NCI-H128 (cell line): Measurements from ENCODE around the gene EPS8.
"Not testable (repeated sequence)": the region's sequence is repeated elsewhere in the genome, so short reads cannot be mapped to it uniquely, and the experiment has no call there.

Experiments used
- DNase-seq: peaks from one replicate; lab custom pipeline; 2025; ENCODE audit not compliant: unreplicated experiment; lab: John Stamatoyannopoulos, UW

Gene EPS8

DNA sequence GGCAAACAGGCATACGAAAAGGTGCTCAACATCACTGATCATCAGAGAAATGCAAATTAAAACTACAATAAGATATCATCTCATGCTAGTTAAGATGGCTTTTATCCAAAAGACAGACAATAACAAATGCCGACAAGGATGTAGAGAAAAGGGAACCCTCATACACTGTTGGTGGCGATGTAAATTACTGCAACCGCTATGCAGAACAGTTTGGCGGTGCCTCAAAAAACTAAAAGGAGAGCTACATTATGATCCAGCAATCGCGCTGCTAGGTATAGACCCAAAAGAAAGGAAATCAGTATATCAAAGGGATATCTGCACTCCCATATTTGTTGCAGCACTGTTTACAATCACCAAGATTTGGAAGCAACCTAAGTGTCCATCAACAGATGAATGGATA lies 27.0 kb downstream of the EPS8 start:
- DNase-seq: not testable (repeated sequence)

GRCh38 chr12:15757553-15758255 lies 31.5 kb downstream of the EPS8 start:
- no peak for DNase-seq

- no peak for DNase-seq
Observed at GRCh38 chr12:15756822-15757221, 32.4 kb downstream of the EPS8 start.

GRCh38 chr12:15754233-15754632 lies 35.0 kb downstream of the EPS8 start:
- no peak for DNase-seq

- DNase-seq: no peak
Observed at GRCh38 chr12:15752785-15753184, 36.4 kb downstream of the EPS8 start.

- no peak for DNase-seq
Observed at GRCh38 chr12:15751741-15752140, 37.4 kb downstream of the EPS8 start.

- no peak for DNase-seq
Observed at GRCh38 chr12:15749937-15750336, 39.3 kb downstream of the EPS8 start.

- DNase-seq: not testable (repeated sequence)
Observed at GRCh38 chr12:15741870-15742269, 47.3 kb downstream of the EPS8 start.

DNA sequence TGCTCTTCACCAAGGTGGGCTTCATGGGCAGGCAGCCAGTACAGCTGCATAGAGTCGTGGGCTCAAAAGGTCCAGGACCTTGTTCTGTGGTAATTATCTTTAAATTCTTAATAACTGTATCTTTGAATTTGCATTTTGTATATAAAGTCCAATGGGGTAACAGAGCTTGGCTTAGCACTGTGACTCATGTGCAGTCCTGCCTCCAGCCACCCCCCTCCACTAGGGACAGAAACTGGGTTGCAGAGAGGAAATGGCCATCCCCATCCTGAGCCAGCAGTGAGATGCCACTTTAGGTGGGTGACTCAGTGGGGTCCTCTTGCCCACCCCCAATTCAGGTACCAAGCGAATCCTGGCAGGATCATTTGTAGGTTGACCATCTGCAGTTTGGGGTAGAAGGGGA lies 48.1 kb downstream of the EPS8 start:
- DNase-seq: no peak

DNA sequence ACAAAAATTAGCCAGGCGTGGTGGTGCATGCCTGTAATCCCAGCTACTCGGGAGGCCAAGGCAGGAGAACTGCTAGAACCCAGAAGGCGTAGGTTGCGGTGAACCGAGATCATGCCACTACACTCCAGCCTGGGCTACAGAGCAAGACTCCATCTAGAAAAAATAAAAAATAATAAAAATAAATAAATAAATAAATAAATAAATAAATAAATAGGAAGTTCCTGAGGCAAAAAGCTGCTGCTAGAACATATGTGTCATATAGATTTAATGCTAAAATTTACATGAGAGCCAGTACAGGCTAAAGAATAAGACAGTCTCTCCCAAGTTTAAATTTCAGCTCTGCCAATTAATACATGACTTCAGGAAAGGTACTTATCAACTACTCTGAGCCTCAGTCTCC lies 48.8 kb downstream of the EPS8 start:
- not testable (repeated sequence) for DNase-seq

DNA sequence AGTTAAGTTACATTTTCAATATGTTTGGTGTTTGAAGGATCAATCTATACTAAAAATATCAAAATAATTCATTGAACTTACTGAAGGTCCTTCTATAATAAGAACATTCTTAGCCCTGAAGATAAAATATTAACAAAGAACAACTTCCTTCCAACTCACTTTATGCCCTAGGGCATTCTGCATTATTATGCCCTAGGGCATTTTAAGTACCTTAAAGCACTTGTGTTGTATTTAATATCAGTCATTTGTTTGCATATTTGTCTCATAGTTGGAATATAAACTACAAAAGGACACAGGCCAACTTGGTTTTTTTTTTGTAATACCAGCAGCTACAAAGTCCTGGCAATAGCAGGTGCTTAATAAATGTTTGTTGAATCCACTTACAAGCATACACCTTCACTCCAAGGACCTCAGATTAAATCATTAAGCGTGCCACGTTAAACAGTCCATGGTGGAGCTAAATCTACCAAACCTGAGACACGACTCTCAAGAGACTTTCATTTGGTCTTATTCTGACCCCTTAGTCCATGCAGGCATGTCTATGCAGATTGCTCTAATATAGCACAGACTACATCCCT lies 50.7 kb downstream of the EPS8 start:
- no peak for DNase-seq

- DNase-seq: no peak
Observed at GRCh38 chr12:15735837-15736615, 53.2 kb downstream of the EPS8 start.

GRCh38 chr12:15733136-15733535 lies 56.1 kb downstream of the EPS8 start:
- no peak for DNase-seq

- DNase-seq: no peak
Observed at GRCh38 chr12:15732341-15733061, 56.7 kb downstream of the EPS8 start.

DNA sequence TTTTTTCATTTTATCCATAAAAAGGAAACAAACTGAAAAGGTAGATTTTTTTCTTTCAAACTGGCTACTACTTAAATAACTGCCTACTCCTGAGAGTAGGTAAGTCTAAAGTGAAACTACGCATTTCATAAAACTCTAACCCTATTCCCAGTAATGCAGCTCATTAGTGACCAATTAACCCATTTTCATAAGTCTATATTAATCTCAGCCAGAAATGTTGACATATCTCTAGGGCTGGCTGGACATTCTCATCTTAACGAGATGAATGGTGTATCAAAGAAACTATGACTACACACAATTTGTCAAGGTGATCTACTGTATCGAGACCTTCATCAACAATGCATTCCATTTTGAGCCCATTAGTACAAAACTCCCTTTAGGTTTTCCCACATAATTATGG lies 57.2 kb downstream of the EPS8 start:
- no peak for DNase-seq

GRCh38 chr12:15729097-15729496 lies 60.1 kb downstream of the EPS8 start:
- DNase-seq: no peak

DNA sequence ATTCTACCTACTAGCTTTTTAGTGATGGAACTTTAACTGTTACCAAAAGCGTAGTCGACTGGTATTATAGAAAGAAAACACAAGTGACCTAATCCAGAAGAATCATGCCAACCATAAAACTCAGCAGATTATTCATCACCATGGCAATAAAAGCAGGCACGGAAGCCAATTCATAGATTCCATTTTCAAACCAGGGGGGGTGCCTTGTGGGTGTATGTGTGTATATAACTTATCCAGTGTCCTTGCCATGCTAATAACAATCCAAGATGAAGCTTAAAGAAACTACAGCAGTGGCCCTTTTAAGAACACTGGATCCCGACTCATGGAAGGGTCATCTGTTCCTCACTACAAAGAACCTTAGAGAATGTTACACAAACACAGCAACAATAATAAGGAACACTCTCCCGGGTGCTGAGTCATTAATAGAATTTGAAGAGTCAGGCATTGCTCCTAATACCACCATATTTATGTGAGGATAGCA lies 61.0 kb downstream of the EPS8 start:
- DNase-seq: no peak

GRCh38 chr12:15726878-15727150 lies 62.4 kb downstream of the EPS8 start:
- no peak for DNase-seq

DNA sequence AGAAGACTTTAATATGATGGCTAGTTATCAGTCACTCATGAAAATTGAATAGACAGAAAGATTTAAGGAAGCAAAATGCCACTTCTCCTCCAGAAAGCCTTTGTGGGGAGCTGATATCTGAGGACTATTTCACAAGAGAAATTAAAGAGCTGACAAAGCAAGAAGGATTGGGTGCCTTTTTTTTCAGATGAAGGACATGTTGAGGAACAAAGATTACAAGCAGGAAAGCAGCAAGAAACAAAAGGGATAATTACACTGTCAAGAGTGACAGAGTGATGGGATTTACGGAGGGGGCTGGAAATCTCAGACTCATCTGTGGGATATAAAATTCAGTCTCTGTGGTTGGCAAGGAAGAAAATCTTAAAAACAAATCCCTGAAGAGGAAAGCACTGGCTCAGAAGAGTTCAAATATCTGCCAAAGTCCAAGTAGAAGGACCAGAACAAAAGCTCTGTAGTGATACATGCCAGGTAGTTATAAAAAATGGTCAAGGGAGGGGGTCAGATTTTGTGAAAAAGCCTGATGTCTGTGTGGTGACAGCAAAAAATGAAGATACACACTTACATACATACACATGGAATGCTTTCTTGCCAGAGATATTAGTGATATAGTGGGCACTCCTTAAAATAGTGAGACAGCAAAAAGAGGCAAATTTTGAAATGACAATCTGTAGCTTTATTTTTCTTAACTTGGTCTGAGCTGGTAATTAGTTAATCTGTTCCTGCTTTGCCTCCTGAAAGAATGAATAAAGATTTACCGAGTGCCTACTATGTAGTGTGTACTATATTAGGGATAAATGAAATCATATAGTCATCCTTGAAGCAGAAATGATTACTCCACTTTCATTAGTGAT lies 62.9 kb downstream of the EPS8 start:
- DNase-seq: no peak

DNA sequence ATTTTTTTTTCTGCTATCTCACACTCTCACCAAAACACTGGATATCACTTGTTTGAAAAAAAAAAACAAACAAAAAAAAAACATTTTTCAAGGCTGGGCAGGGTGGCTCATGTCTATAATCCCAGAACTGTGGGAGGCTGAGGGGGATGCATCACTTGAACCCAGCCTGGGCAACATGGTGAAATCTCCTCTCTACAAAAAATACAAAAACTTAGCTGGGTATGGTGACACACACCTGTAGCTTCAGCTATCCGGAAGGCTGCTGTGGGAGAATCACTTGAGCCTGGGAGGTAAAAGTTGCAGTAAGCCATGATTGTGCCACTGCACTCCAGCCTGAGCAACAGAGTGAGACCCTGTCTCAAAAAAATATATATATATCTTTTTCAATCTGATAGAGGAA lies 66.2 kb downstream of the EPS8 start:
- no peak for DNase-seq
